H1 (cell line): ENCODE measurements around the gene CACNA2D4. TPM values are rescaled to one million over a fixed set of nuclear protein-coding genes. Genes with fewer than 3 reads are reported as not detected.

Source experiments
- CTCF ChIA-PET: fragments of 300-600 bp; sonication (Branson Sonifier 250); formaldehyde crosslinking; loops from one replicate; lab custom pipeline; 2021; ENCODE audit not compliant: partially characterized antibody; lab: Charles Lee
- POLR2A ChIA-PET: fragments of 300-600 bp; sonication (Branson Sonifier 250); formaldehyde crosslinking; loops from one replicate; lab custom pipeline; 2021; ENCODE audit warnings: inconsistent platforms; ENCODE audit not compliant: partially characterized antibody; lab: Charles Lee
- DNase-seq, 2 experiments: peaks; one replicate each; pipeline versions ENCODE4 v3.0.0 to v3.0.0-alpha.2; 2010 to 2022; ENCODE audit warnings: low spot score in 2 of 2, low read depth in 1 of 2, mixed read lengths in 1 of 2
- FAIRE-seq: peaks from 2 replicates; lab custom pipeline; 2011; peaks lifted over from hg19 to GRCh38; lab: Jason Lieb, UNC
- H2AFZ ChIP-seq: 2 replicates; pipeline ENCODE4 v1.8.1; 2012; ENCODE audit warnings: low read length, inconsistent platforms
- H2AK5ac ChIP-seq: 2 replicates; pipeline ENCODE4 v1.6.1; 2013; ENCODE audit warnings: low read depth, low read length
- H2BK120ac ChIP-seq: replicated peaks from 2 replicates; pipeline ENCODE3; 2013; ENCODE audit warnings: low read depth, low read length, inconsistent platforms
- H2BK12ac ChIP-seq: 2 replicates; pipeline ENCODE4 v1.6.1; 2013; ENCODE audit warnings: low read depth, low read length
- H2BK15ac ChIP-seq: 2 replicates; pipeline ENCODE4 v1.6.1; 2013; ENCODE audit warnings: low read length
- H2BK20ac ChIP-seq: 2 replicates; pipeline ENCODE4 v1.6.1; 2013; ENCODE audit warnings: low read length
- H2BK5ac ChIP-seq: 2 replicates; pipeline ENCODE4 v1.6.1; 2013; ENCODE audit warnings: low read depth, low read length
- H3K14ac ChIP-seq: 2 replicates; pipeline ENCODE4 v1.6.1; 2013; ENCODE audit warnings: inconsistent platforms; ENCODE audit not compliant: insufficient read length
- H3K18ac ChIP-seq: 2 replicates; pipeline ENCODE4 v1.6.1; 2013; ENCODE audit warnings: low read length; ENCODE audit errors: extremely low read depth
- H3K23ac ChIP-seq: 2 replicates; pipeline ENCODE4 v1.6.1; 2013; ENCODE audit warnings: inconsistent platforms; ENCODE audit not compliant: insufficient read length
- H3K23me2 ChIP-seq: 2 replicates; pipeline ENCODE4 v1.6.1; 2013; ENCODE audit warnings: low read depth, low read length
- H3K27ac ChIP-seq: 2 replicates; pipeline ENCODE4 v1.6.1; 2011; ENCODE audit warnings: low read depth, low read length, inconsistent platforms
- H3K27me3 ChIP-seq, 4 experiments: replicated peaks in 1 of 4; 1 replicate in 1 of 4; 2 replicates in 3 of 4; pipeline versions ENCODE4 v1.6.1 to v1.8.1; 2011 to 2013; ENCODE audit warnings: low read length in 3 of 4, mild to moderate bottlenecking in 3 of 4, inconsistent platforms in 2 of 4, mixed read lengths in 2 of 4, moderate library complexity in 1 of 4; ENCODE audit not compliant: control insufficient read depth in 3 of 4, insufficient read depth in 3 of 4; ENCODE audit errors: extremely low read depth in 1 of 4
- H3K36me3 ChIP-seq, 4 experiments: 2 replicates each; pipeline versions ENCODE4 v1.6.1 to v1.8.1; 2011 to 2013; ENCODE audit warnings: mild to moderate bottlenecking in 4 of 4, low read length in 3 of 4, moderate library complexity in 2 of 4, control low read depth in 1 of 4, inconsistent platforms in 1 of 4; ENCODE audit not compliant: insufficient read depth in 4 of 4, control insufficient read depth in 2 of 4
- H3K4ac ChIP-seq: replicated peaks from 2 replicates; pipeline ENCODE3; 2013; ENCODE audit warnings: low read length, low read depth, mixed read lengths, inconsistent platforms; ENCODE audit not compliant: insufficient read length
- H3K4me1 ChIP-seq, 4 experiments: replicated peaks in 1 of 4; 1 replicate in 1 of 4; 2 replicates in 3 of 4; pipeline versions ENCODE4 v1.6.1 to v1.8.1; 2011 to 2013; ENCODE audit warnings: low read length in 3 of 4, inconsistent platforms in 2 of 4, mixed read lengths in 1 of 4; ENCODE audit not compliant: insufficient read depth in 4 of 4, control insufficient read depth in 3 of 4
- H3K4me2 ChIP-seq, 2 experiments: 2 replicates each; pipeline versions ENCODE4 v1.6.1 to v1.8.1; 2011 to 2013; ENCODE audit warnings: low read depth in 2 of 2, low read length in 2 of 2, control low read depth in 1 of 2, inconsistent platforms in 1 of 2, mild to moderate bottlenecking in 1 of 2; ENCODE audit not compliant: insufficient read depth in 1 of 2
- H3K4me3 ChIP-seq, 4 experiments: fragments of 200-600, 300-600 bp in 1 of 4; sonication (generic), shearing (Covaris generic), sonication (Bioruptor Twin) in 1 of 4; 2 replicates each; pipeline versions ENCODE4 v1.5.1 to v1.8.1; 2011 to 2016; ENCODE audit warnings: low read length in 4 of 4, low read depth in 3 of 4, control low read depth in 2 of 4, inconsistent platforms in 2 of 4, mild to moderate bottlenecking in 2 of 4, mixed read lengths in 1 of 4, moderate library complexity in 1 of 4; ENCODE audit not compliant: insufficient read depth in 2 of 4; ENCODE audit errors: extremely low read depth in 1 of 4
- H3K56ac ChIP-seq: replicated peaks from 2 replicates; pipeline ENCODE3; 2013; ENCODE audit warnings: low read depth, mild to moderate bottlenecking, mixed read lengths, low read length, inconsistent platforms; ENCODE audit not compliant: insufficient read length
- H3K79me1 ChIP-seq: 2 replicates; pipeline ENCODE4 v1.6.1; 2013; ENCODE audit warnings: low read depth, low read length, control low read depth
- H3K79me2 ChIP-seq, 2 experiments: 2 replicates each; pipeline versions ENCODE4 v1.6.1 to v1.8.1; 2012 to 2013; ENCODE audit warnings: low read length in 2 of 2, mild to moderate bottlenecking in 2 of 2, inconsistent platforms in 1 of 2; ENCODE audit not compliant: insufficient read depth in 2 of 2, control insufficient read depth in 1 of 2
- H3K9ac ChIP-seq, 4 experiments: replicated peaks in 1 of 4; 1 replicate in 1 of 4; 2 replicates in 3 of 4; pipeline versions ENCODE4 v1.6.1 to v1.8.1; 2011 to 2013; ENCODE audit warnings: low read depth in 3 of 4, low read length in 3 of 4, control low read depth in 2 of 4, mild to moderate bottlenecking in 2 of 4, moderate library complexity in 2 of 4, inconsistent platforms in 1 of 4; ENCODE audit errors: extremely low read depth in 1 of 4
- H3K9me3 ChIP-seq, 2 experiments: 2 replicates each; pipeline versions ENCODE4 v1.6.1 to v1.8.1; 2012 to 2013; ENCODE audit warnings: mild to moderate bottlenecking in 2 of 2, moderate library complexity in 2 of 2, control low read depth in 1 of 2, inconsistent platforms in 1 of 2, low read depth in 1 of 2, low read length in 1 of 2, mixed read lengths in 1 of 2; ENCODE audit not compliant: insufficient read depth in 2 of 2
- H4K20me1 ChIP-seq, 2 experiments: replicated peaks in 1 of 2; 2 replicates each; pipeline versions ENCODE3 to v1.8.1; 2011 to 2013; ENCODE audit warnings: inconsistent platforms in 2 of 2, low read length in 2 of 2, mild to moderate bottlenecking in 1 of 2; ENCODE audit not compliant: insufficient read depth in 2 of 2, control insufficient read depth in 1 of 2
- H4K5ac ChIP-seq: 2 replicates; pipeline ENCODE4 v1.6.1; 2013; ENCODE audit warnings: low read length, low read depth, mixed read lengths, inconsistent platforms; ENCODE audit not compliant: insufficient read length
- H4K8ac ChIP-seq: 2 replicates; pipeline ENCODE4 v1.8.0; 2013; ENCODE audit warnings: mild to moderate bottlenecking, moderate library complexity, low read length, inconsistent platforms; ENCODE audit not compliant: insufficient read depth; ENCODE audit errors: extremely low read depth
- H4K91ac ChIP-seq: replicated peaks from 2 replicates; pipeline ENCODE3; 2013; ENCODE audit warnings: low read length, mixed read lengths, inconsistent platforms; ENCODE audit not compliant: insufficient read length
- CBX8 ChIP-seq: fragments of 300-800, 300-1000 bp; sonication (generic); IDR thresholded peaks from 2 replicates; pipeline ENCODE4 v1.7.1; 2016; ENCODE audit warnings: low read depth, low read length, borderline replicate concordance
- FOSL1 ChIP-seq: IDR thresholded peaks from 2 replicates; pipeline ENCODE4 v1.6.1; 2011; ENCODE audit warnings: mild to moderate bottlenecking, low read depth, low read length, moderate library complexity; ENCODE audit not compliant: insufficient read depth
- KDM1A ChIP-seq: fragments of 200-600, 300-600 bp; sonication (generic); IDR thresholded peaks from 2 replicates; pipeline ENCODE4 v1.7.1; 2016; ENCODE audit warnings: mild to moderate bottlenecking, low read length, borderline replicate concordance
- MAFK ChIP-seq: IDR thresholded peaks from 2 replicates; pipeline ENCODE4 v1.6.1; 2012; ENCODE audit warnings: low read depth, mild to moderate bottlenecking, improper control_type of control experiment, low read length
- POU5F1 ChIP-seq: IDR thresholded peaks from 2 replicates; pipeline ENCODE4 v1.6.1; 2011; ENCODE audit warnings: low read depth, mild to moderate bottlenecking, low read length, moderate library complexity
- SIRT6 ChIP-seq: IDR thresholded peaks from one replicate; pipeline ENCODE4 v1.7.1; 2012; ENCODE audit warnings: low read length, inconsistent platforms
- SIX5 ChIP-seq: IDR thresholded peaks from 2 replicates; pipeline ENCODE4 v1.6.1; 2011; ENCODE audit warnings: mild to moderate bottlenecking, low read depth, low read length
- ZNF274 ChIP-seq: IDR thresholded peaks from 2 replicates; pipeline ENCODE4 v1.7.0; 2012; ENCODE audit warnings: low read length, borderline replicate concordance; ENCODE audit errors: extremely low read depth
- WGBS, 2 experiments: shearing (Covaris generic) in 1 of 2; methylation state at CpG; one replicate each; pipeline versions ENCODE4 v1.1.6 to v1.1.7; 2013 to 2015; ENCODE audit warnings: low lambda C conversion rate in 2 of 2, mixed read lengths in 2 of 2, inconsistent platforms in 1 of 2, low coverage in 1 of 2, missing lambda C conversion rate in 1 of 2; ENCODE audit not compliant: insufficient replicate concordance in 2 of 2, insufficient coverage in 1 of 2, insufficient read length in 1 of 2; ENCODE audit errors: extremely low coverage in 1 of 2, missing lambda C conversion rate in 1 of 2; 5-methylcytosine and 5-hydroxymethylcytosine counted together
- polyA plus RNA-seq, 7 experiments: library from polyadenylated mRNA; depleted of rRNA in 3 of 7; stranded (reverse) in 5 of 7; unstranded in 2 of 7; fragments of >200 nt in 5 of 7; fragments of 200-250 nt in 2 of 7; gene quantifications; 1 replicate in 5 of 7; 2 replicates in 1 of 7; 4 replicates in 1 of 7; pipeline versions ENCODE4 v1.2.1 to v1.2.3, GENCODE V29; 2011 to 2013; ENCODE audit warnings: missing spikeins in 2 of 7, mixed read lengths in 2 of 7
- total RNA-seq: library from RNA; stranded (reverse); fragmentation: NEBNext Ultra II Directional; extraction: Animal tissue kit (Norgen Biotek cat#: 25700); gene quantifications from 2 replicates; pipeline ENCODE4 v1.2.1, GENCODE V29; 2021

Gene CACNA2D4
- total and polyA plus RNA-seq, 2 of the 8 experiments (the other 6 are each of a cell fraction or from before 2014, with no cell fraction given), result 0.44 to 0.88 TPM

- H3K23me2 ChIP-seq, result no peaks in the 10 kb centered on the region
- 85% methylated on average over 3 of the region's 3 CpGs; no CpG with 5 or more reads in 1 of the 2 experiments for WGBS, 2 experiments
- H3K27ac ChIP-seq, result no peak overlapping the region
- H2BK15ac ChIP-seq, result no peak overlapping the region
- H2BK20ac ChIP-seq, result no peak overlapping the region
- CTCF ChIA-PET, result interaction anchor here (1.0 to 2.9 kb wide), 3 partner anchors 44 to 187 kb away, joined by 4 to 11 read pairs (median 4); no protein-coding TSS in a partner anchor
- no peak overlapping the region for H2AK5ac ChIP-seq
- peaks cover 0 to 15% (median 6%) of the 10 kb centered on the region in 4 experiments; a peak in 5 of 7 replicates for H3K4me1 ChIP-seq
- H2AFZ ChIP-seq, result no peak overlapping the region
- no peak overlapping the region for H3K23ac ChIP-seq
- no peak overlapping the region for H2BK5ac ChIP-seq
- no peaks in the 10 kb centered on the region for H3K9me3 ChIP-seq
- H3K4me3 ChIP-seq, result no peak overlapping the region
- no peak overlapping the region for H3K14ac ChIP-seq
- DNase-seq (no peak), FAIRE-seq (no peak)
- H4K8ac ChIP-seq, result no peak overlapping the region
- no peak overlapping the region; a peak in 1 of 4 replicates for H3K4me2 ChIP-seq
- H4K91ac ChIP-seq, result no peak overlapping the region
- H3K79me1 ChIP-seq, result no peaks in the 10 kb centered on the region
- H3K9ac ChIP-seq, result no peak overlapping the region
- H3K36me3 ChIP-seq, result no peaks in the 10 kb centered on the region
- no peak overlapping the region for H4K5ac ChIP-seq
- POLR2A ChIA-PET, result no interaction called here
- no peak overlapping the region for H3K4ac ChIP-seq
- no peaks in the 10 kb centered on the region for H3K27me3 ChIP-seq
- TF ChIP-seq POU5F1 (no peak), CBX8 (no peak), SIX5 (no peak), MAFK (no peak), ZNF274 (no peak), KDM1A (no peak), FOSL1 (no peak), SIRT6 (no peak)
- TF ChIP-seq, all 59 proteins: peak for 0
- no peak overlapping the region for H2BK12ac ChIP-seq
- H3K56ac ChIP-seq, result no peak overlapping the region
- no peak overlapping the region for H2BK120ac ChIP-seq
- H3K18ac ChIP-seq, result peak overlapping the region; percentile 7; the same call in 1 of the 2 replicates
- H4K20me1 ChIP-seq, result no peaks in the 10 kb centered on the region
- no peaks in the 10 kb centered on the region for H3K79me2 ChIP-seq
These were observed 74.8 kb downstream of the CACNA2D4 start for GRCh38 chr12:1843641-1844005.
